HFF-Myc (cell line): ENCODE results near the gene UCP1.
"Not testable (repeated sequence)": the region's sequence is repeated elsewhere in the genome, so short reads cannot be mapped to it uniquely, and the experiment has no call there.

Source experiments
- DNase-seq: peaks from one replicate; pipeline ENCODE4 v3.0.0-alpha.2; 2011; ENCODE audit warnings: low read depth; ENCODE audit errors: extremely low read depth
- H3K4me3 ChIP-seq: replicated peaks from 2 replicates; pipeline ENCODE4 v1.5.1; 2011; ENCODE audit warnings: low read depth, mild to moderate bottlenecking, control low read depth, low read length
- TF ChIP-seq, protein P1 (sequence below): IDR thresholded peaks from 2 replicates; pipeline ENCODE4 v1.5.1; 2012; ENCODE audit warnings: mild to moderate bottlenecking, low read depth, low read length, control low read depth; ENCODE audit errors: missing control alignments

The UCP1 gene

DNA sequence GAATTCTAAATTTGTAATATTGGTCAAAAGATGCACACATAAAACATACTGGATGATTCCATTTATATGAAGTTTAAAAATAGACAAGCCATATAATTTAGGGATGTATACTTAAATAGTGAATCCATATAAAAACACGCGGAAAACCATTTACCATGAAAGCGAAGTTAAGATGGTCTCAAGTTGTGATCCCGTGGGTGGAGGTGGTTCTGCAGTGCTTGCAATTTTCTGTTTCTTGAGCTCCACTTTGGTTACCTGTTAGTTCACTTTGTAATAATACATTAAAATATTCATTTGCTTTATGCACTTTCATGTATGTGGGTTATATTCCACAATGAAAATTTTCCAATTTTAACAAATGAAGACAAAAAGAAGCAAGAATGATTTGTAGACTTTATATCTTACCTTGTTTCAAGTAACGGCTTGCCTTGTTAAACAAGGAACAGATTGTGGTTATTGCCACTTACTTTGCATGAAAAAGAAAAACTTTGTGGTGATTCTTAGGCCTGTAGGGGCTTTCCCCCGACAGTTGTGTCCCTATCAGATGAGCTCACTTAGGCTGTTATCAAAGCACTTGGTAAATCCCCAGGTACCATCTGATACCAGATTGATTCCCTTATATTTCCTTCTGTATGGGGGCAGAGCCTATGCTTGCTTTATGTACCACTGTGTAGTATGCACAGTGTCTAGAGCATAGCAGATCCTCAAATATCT lies 12.2 kb downstream of the UCP1 start:
- no peak overlapping the region for H3K4me3 ChIP-seq
- TF ChIP-seq, protein P1, sequence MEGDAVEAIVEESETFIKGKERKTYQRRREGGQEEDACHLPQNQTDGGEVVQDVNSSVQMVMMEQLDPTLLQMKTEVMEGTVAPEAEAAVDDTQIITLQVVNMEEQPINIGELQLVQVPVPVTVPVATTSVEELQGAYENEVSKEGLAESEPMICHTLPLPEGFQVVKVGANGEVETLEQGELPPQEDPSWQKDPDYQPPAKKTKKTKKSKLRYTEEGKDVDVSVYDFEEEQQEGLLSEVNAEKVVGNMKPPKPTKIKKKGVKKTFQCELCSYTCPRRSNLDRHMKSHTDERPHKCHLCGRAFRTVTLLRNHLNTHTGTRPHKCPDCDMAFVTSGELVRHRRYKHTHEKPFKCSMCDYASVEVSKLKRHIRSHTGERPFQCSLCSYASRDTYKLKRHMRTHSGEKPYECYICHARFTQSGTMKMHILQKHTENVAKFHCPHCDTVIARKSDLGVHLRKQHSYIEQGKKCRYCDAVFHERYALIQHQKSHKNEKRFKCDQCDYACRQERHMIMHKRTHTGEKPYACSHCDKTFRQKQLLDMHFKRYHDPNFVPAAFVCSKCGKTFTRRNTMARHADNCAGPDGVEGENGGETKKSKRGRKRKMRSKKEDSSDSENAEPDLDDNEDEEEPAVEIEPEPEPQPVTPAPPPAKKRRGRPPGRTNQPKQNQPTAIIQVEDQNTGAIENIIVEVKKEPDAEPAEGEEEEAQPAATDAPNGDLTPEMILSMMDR = no peak
- no peak for DNase-seq

DNA sequence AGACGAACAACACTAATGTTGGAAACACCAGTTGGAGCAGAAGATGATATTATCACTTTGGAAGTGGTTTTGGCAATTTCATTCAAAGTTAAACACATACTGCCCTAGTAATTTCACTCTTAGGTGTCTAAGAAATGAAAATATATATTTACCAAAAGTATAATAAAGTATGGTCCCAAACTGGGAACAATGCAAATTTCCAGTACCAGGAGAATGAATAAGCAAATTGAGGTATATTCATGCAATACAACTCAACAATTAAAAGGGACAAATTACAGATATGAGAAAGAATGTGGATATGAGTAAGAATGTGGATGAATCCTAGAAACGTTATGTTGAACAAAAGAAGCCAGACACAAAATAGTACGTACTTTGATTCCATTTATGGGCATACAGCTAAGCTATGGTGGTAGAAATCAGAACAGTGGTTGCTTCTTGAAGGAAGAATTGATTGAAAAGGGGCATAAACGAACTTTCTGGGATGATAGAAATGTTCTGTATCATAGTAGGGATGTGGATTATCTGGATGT lies 34.7 kb downstream of the UCP1 start:
- TF ChIP-seq, protein P1 = no peak
- no peak for DNase-seq
- no peak overlapping the region for H3K4me3 ChIP-seq

DNA sequence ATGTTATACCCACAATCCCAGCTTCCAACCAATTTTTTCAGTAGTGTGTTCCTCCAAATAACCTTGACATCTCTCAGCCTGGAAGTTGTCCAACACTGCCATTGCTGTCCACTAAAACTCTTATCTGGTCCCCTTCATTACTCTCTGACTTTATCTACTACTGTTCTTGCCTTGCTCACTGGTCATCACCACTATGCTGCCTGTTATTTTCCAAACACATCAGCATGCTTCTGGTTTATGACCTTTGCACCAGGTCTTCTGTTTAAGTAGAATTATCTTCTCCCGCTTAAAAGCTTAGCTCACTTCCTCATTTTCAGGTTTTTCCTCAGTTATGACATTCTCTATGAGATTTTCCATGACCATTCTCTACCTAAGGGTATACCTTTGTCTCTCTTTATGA lies 39.3 kb downstream of the UCP1 start:
- TF ChIP-seq, protein P1 = no peak
- H3K4me3 ChIP-seq = no peak overlapping the region
- no peak for DNase-seq

DNA sequence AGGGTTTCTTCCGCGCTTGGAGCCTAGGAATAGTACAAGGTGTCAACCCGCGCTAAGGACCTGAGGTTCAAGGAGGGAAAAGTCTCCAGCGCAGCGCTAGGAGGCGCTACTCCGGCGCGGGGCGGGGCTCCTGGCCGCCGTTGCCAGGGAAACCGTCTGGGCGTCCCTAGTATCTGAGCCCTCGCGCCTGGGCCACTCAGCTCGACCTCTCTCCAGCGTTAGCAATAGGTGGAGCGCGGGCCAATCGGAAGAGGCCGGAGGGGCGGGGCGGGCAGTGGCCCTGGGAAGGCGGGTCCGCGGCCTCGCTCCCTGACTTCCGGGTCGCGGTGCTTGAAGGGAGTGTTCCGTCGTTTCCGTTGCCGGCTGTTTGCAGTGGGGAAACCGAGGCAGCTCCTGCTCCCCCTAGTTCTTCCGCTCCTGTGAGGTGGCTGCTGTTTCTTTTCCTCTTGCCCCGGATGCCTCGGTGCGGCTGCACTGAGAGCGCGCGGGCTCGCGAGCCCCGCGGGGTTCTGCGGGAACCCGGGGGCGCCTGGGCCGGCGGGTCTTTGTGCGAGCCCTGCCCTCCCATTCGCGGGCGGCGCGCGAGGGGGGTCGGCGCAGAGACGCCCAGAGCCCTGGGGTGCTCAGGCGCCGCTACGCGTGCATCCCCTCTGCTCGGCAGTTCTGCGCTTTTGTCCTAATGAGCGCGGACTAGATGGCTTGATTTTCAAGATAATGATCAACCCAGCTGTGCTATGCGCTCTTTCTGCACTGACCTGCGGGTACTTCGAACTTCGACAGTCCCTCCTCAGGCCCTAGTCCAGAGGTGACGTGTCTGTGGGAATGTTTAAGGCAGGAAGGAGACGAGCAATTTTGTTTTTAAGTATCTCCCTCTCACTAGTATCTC lies 44.7 kb downstream of the UCP1 start, which contains the start of gene ELMOD2:
TSS of gene ELMOD2 (plus strand) at position 312 of the 886 bp plus-strand sequence. CDS start 1,261 bp downstream, outside the sequence.
- H3K4me3 ChIP-seq = peak within 1 kb of the TSS; percentile 86
- TF ChIP-seq, protein P1 = peak; percentile 95
- DNase-seq = peak; percentile 86

DNA sequence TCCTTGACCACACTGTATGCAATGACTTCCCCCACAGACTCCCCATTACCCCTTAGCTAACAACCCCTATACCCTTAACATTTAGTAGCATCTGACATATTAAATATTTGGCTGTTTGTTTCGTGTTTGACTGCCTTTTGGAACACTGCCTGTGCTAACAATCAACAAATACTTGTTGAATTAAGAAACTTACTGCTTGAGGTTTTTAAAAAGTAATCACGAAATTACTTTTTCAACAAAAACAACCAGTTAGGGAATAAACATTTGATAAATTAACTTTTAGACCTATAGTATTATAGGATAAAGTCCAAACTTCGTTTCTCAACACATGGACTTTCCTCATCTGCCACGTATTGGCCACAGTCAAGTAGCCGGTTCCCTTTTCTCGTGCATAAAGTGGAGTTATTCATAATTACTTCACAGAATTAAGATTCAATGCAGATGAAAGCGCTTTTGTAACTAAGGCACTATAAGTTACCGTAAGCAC lies 45.3 kb downstream of the UCP1 start:
- no peak for DNase-seq
- TF ChIP-seq, protein P1 = no peak

DNA sequence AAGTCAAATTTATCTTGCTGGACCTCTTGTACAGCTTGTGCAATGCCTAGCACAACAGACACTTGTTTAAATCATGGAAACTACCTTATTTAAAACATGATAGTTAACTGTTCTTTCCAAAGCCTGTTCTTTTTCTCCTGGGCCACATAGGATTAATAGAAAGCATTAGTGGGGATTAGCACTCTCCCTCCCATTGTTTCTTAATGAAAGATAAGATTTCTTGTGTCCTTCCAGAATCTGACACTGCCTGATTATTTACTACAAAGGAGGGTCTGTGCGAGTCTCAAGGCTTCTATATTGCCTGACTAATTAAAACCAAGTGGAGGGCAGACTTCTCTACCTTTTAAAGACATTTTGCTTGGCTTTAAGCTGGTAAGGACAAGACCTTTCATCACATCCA lies 53.3 kb downstream of the UCP1 start:
- TF ChIP-seq, protein P1 = no peak
- H3K4me3 ChIP-seq = no peak overlapping the region
- no peak for DNase-seq

More for the DNA sequence above, 45.3 kb downstream of the UCP1 start:
- H3K4me3 ChIP-seq = peak overlapping the region; percentile 86

DNA sequence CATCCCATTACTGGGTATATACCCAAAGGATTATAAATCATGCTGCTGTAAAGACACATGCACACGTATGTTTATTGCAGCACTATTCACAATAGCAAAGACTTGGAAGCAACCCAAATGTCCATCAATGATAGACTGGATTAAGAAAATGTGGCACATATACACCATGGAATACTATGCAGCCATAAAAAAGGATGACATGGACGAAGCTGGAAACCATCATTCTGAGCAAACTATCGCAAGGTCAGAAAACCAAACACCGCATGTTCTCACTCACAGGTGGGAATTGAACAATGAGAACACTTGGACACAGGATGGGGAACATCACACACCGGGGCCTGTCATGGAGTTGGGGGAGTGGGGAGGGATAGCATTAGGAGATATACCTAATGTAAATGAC lies 55.0 kb downstream of the UCP1 start:
- not testable (repeated sequence) for DNase-seq, H3K4me3 ChIP-seq
